Raji (cell line): Measurements from ENCODE around the gene TRMT1L.

Experiments used
- POLR2A ChIP-seq: IDR thresholded peaks from 2 replicates; pipeline ENCODE4 v1.6.1; 2011; ENCODE audit warnings: low read depth, low read length, control low read depth; ENCODE audit not compliant: insufficient read depth

The TRMT1L gene

GRCh38 chr1:185137896-185138545 lies 18.7 kb downstream of the TRMT1L start:
- TF ChIP-seq POLR2A, result no peak

GRCh38 chr1:185132534-185132933 lies 24.2 kb downstream of the TRMT1L start:
- TF ChIP-seq POLR2A, result no peak

- no peak for TF ChIP-seq POLR2A
Measured at GRCh38 chr1:185129708-185130107, 27.0 kb downstream of the TRMT1L start.

- TF ChIP-seq POLR2A, result no peak
Measured at GRCh38 chr1:185112356-185112755, 44.4 kb downstream of the TRMT1L start.

GRCh38 chr1:185111873-185112272 lies 44.9 kb downstream of the TRMT1L start:
- TF ChIP-seq POLR2A, result no peak

GRCh38 chr1:185110145-185110544 lies 46.6 kb downstream of the TRMT1L start:
- TF ChIP-seq POLR2A, result no peak

- TF ChIP-seq POLR2A, result no peak
Measured at GRCh38 chr1:185108321-185108720, 48.4 kb downstream of the TRMT1L start.

GRCh38 chr1:185105121-185105520 lies 51.6 kb downstream of the TRMT1L start:
- no peak for TF ChIP-seq POLR2A

- no peak for TF ChIP-seq POLR2A
Measured at GRCh38 chr1:185104083-185104482, 52.7 kb downstream of the TRMT1L start.

GRCh38 chr1:185096531-185096930 lies 60.2 kb downstream of the TRMT1L start:
- TF ChIP-seq POLR2A, result no peak

- TF ChIP-seq POLR2A, result no peak
Measured at GRCh38 chr1:185094761-185095160, 62.0 kb downstream of the TRMT1L start.

GRCh38 chr1:185091480-185091879 lies 65.3 kb downstream of the TRMT1L start:
- TF ChIP-seq POLR2A, result no peak

- TF ChIP-seq POLR2A, result no peak
Measured at GRCh38 chr1:185087746-185088145, 69.0 kb downstream of the TRMT1L start.

GRCh38 chr1:185087101-185087500 lies 69.7 kb downstream of the TRMT1L start:
- no peak for TF ChIP-seq POLR2A

- no peak for TF ChIP-seq POLR2A
Measured at GRCh38 chr1:185083818-185084217, 72.9 kb downstream of the TRMT1L start.

GRCh38 chr1:185080422-185080821 lies 76.3 kb downstream of the TRMT1L start:
- no peak for TF ChIP-seq POLR2A

GRCh38 chr1:185077374-185077773 lies 79.4 kb downstream of the TRMT1L start:
- no peak for TF ChIP-seq POLR2A
